Mononuclear cell (primary cell): ENCODE results near the gene CTAGE1. TPM values are rescaled to one million over a fixed set of nuclear protein-coding genes. Genes with fewer than 3 reads are reported as not detected.
"Not testable (repeated sequence)": the region's sequence is repeated elsewhere in the genome, so short reads cannot be mapped to it uniquely, and the experiment has no call there.

ENCODE experiments used
- H3K27me3 ChIP-seq: 2 replicates; pipeline ENCODE4 v1.6.0; 2011; ENCODE audit warnings: low read length, control low read depth; ENCODE audit not compliant: insufficient read depth
- H3K4me1 ChIP-seq: 2 replicates; pipeline ENCODE4 v1.5.1; 2011; ENCODE audit warnings: mild to moderate bottlenecking, low read length, control low read depth; ENCODE audit not compliant: insufficient read depth
- H3K4me3 ChIP-seq: 2 replicates; pipeline ENCODE4 v1.5.1; 2011; ENCODE audit warnings: mild to moderate bottlenecking, low read length, moderate library complexity
- H3K9me3 ChIP-seq: 2 replicates; pipeline ENCODE4 v1.5.1; 2011; ENCODE audit warnings: low read depth, mild to moderate bottlenecking, control low read depth, low read length
- total RNA-seq: library from RNA; depleted of rRNA; stranded (reverse); fragments of >200 nt; gene quantifications from one replicate; pipeline ENCODE4 v1.2.3, GENCODE V29; 2012

The CTAGE1 gene
- total RNA-seq, 1 donor, result 0.10 TPM

GRCh38 chr18:22423878-22424564 is 6.3 kb upstream of the CTAGE1 start:
- Histone ChIP-seq H3K9me3 (no peaks in the 10 kb centered on the region), H3K4me3 (no peak overlapping the region), H3K27me3 (no peaks in the 10 kb centered on the region), H3K4me1 (no peaks in the 10 kb centered on the region)

- H3K4me3 ChIP-seq, result no peak overlapping the region
- no peaks in the 10 kb centered on the region for H3K4me1 ChIP-seq
- no peaks in the 10 kb centered on the region for H3K9me3 ChIP-seq
- no peaks in the 10 kb centered on the region for H3K27me3 ChIP-seq
Measured at GRCh38 chr18:22422909-22423548, 5.3 kb upstream of the CTAGE1 start.

GRCh38 chr18:22420652-22421051 is 2.9 kb upstream of the CTAGE1 start:
- Histone ChIP-seq H3K4me1 (no peaks in the 10 kb centered on the region), H3K4me3 (no peak overlapping the region), H3K9me3 (no peaks in the 10 kb centered on the region), H3K27me3 (no peaks in the 10 kb centered on the region)

GRCh38 chr18:22412176-22412911 is 5.4 kb downstream of the CTAGE1 start:
- Histone ChIP-seq H3K4me1 (no peaks in the 10 kb centered on the region), H3K4me3 (no peak overlapping the region), H3K9me3 (no peaks in the 10 kb centered on the region), H3K27me3 (no peaks in the 10 kb centered on the region)

GRCh38 chr18:22411446-22411845 is 6.3 kb downstream of the CTAGE1 start:
- Histone ChIP-seq H3K4me3 (no peak overlapping the region), H3K9me3 (no peaks in the 10 kb centered on the region), H3K27me3 (no peaks in the 10 kb centered on the region), H3K4me1 (no peaks in the 10 kb centered on the region)

- Histone ChIP-seq H3K4me1 (no peaks in the 10 kb centered on the region), H3K4me3 (no peak overlapping the region), H3K9me3 (no peaks in the 10 kb centered on the region), H3K27me3 (no peaks in the 10 kb centered on the region)
Measured at GRCh38 chr18:22410126-22410525, 7.6 kb downstream of the CTAGE1 start.

GRCh38 chr18:22409445-22409844 is 8.3 kb downstream of the CTAGE1 start:
- no peaks in the 10 kb centered on the region for H3K9me3 ChIP-seq

GRCh38 chr18:22408059-22408458 is 9.7 kb downstream of the CTAGE1 start:
- no peaks in the 10 kb centered on the region for H3K9me3 ChIP-seq
- no peak overlapping the region for H3K4me3 ChIP-seq
- no peaks in the 10 kb centered on the region for H3K27me3 ChIP-seq
- no peaks in the 10 kb centered on the region for H3K4me1 ChIP-seq

More at GRCh38 chr18:22409445-22409844, 8.3 kb downstream of the CTAGE1 start:
- H3K4me1 ChIP-seq, result no peaks in the 10 kb centered on the region
- no peak overlapping the region for H3K4me3 ChIP-seq
- H3K27me3 ChIP-seq, result no peaks in the 10 kb centered on the region

GRCh38 chr18:22405142-22405541 is 12.6 kb downstream of the CTAGE1 start:
- Histone ChIP-seq H3K4me1 (no peaks in the 10 kb centered on the region), H3K4me3 (no peak overlapping the region), H3K9me3 (no peaks in the 10 kb centered on the region), H3K27me3 (no peaks in the 10 kb centered on the region)

- no peaks in the 10 kb centered on the region for H3K9me3 ChIP-seq
- no peaks in the 10 kb centered on the region for H3K4me1 ChIP-seq
- H3K4me3 ChIP-seq, result no peak overlapping the region
- no peaks in the 10 kb centered on the region for H3K27me3 ChIP-seq
Measured at GRCh38 chr18:22403950-22404349, 13.8 kb downstream of the CTAGE1 start.

- Histone ChIP-seq H3K27me3 (no peaks in the 10 kb centered on the region), H3K4me3 (no peak overlapping the region), H3K4me1 (no peaks in the 10 kb centered on the region), H3K9me3 (no peaks in the 10 kb centered on the region)
Measured at GRCh38 chr18:22399949-22400348, 17.8 kb downstream of the CTAGE1 start.

GRCh38 chr18:22398464-22398863 is 19.3 kb downstream of the CTAGE1 start:
- no peaks in the 10 kb centered on the region for H3K27me3 ChIP-seq
- no peaks in the 10 kb centered on the region for H3K9me3 ChIP-seq
- no peak overlapping the region for H3K4me3 ChIP-seq
- H3K4me1 ChIP-seq, result no peaks in the 10 kb centered on the region

GRCh38 chr18:22394428-22394827 is 23.3 kb downstream of the CTAGE1 start:
- no peaks in the 10 kb centered on the region for H3K27me3 ChIP-seq

GRCh38 chr18:22393164-22393563 is 24.6 kb downstream of the CTAGE1 start:
- H3K27me3 ChIP-seq, H3K4me1 ChIP-seq, H3K9me3 ChIP-seq, H3K4me3 ChIP-seq: not testable (repeated sequence)

More at GRCh38 chr18:22394428-22394827, 23.3 kb downstream of the CTAGE1 start:
- no peaks in the 10 kb centered on the region for H3K4me1 ChIP-seq
- no peak overlapping the region for H3K4me3 ChIP-seq
- no peaks in the 10 kb centered on the region for H3K9me3 ChIP-seq
